Pancreas (tissue), 10 donors: Measurements from ENCODE around the gene VWA3B. TPM values are rescaled to one million over a fixed set of nuclear protein-coding genes. Genes with fewer than 3 reads are reported as not detected.
"Not testable (repeated sequence)": the region's sequence is repeated elsewhere in the genome, so short reads cannot be mapped to it uniquely, and the experiment has no call there.

Source experiments
- ATAC-seq, 4 donors: fragments of 200-7000 bp; cut with Tn5 transposase; one replicate each; pipeline versions ENCODE4 v1.8.0 to v1.9.1; 2020; ENCODE audit warnings: mild to moderate bottlenecking in 4 of 4, moderate library complexity in 4 of 4
- DNase-seq, 6 donors: peaks; one replicate each; pipeline ENCODE4 v3.0.0-alpha.2; 2020
- FAIRE-seq: peaks from 2 replicates; lab custom pipeline; 2012; peaks lifted over from hg19 to GRCh38; lab: Jason Lieb, UNC
- H3K27ac ChIP-seq, 4 donors: fragments of 200-600 bp; sonication (generic); 1 replicate in 3 of 4; 2 replicates in 1 of 4; pipeline versions ENCODE4 v1.5.0 to v1.8.0; 2020
- H3K27me3 ChIP-seq, 4 donors: fragments of 200-600 bp; one replicate each; pipeline ENCODE4 v1.8.0; 2021
- H3K36me3 ChIP-seq, 3 donors: fragments of 200-600 bp; sonication (generic) in 1 of 3; one replicate each; pipeline versions ENCODE4 v1.5.0 to v1.8.0; 2020 to 2021
- H3K4me1 ChIP-seq, 3 donors: fragments of 200-600 bp; one replicate each; pipeline ENCODE4 v1.8.0; 2021
- H3K4me3 ChIP-seq, 4 donors: fragments of 200-600 bp; sonication (generic) in 2 of 4; one replicate each; pipeline versions ENCODE4 v1.5.0 to v1.8.0; 2020 to 2021
- H3K9me3 ChIP-seq, 4 donors: fragments of 200-600 bp; one replicate each; pipeline ENCODE4 v1.8.0; 2021
- WGBS, 2 donors: extraction: QIAGEN DNeasy Blood & Tissue Kit; methylation state at CpG; one replicate each; pipeline ENCODE4 v1.1.7; 2013; 5-methylcytosine and 5-hydroxymethylcytosine counted together
- intact Hi-C, 3 donors: fragments of 100-400 bp; cut with DNase I; formaldehyde crosslinking; loops; one replicate each; pipeline versions ENCODE4 v1.11.1 to v1.14.2; 2022
- polyA plus RNA-seq, 2 donors: library from polyadenylated mRNA; stranded (reverse); fragments of 200-250 nt; gene quantifications; one replicate each; pipeline ENCODE4 v1.2.3, GENCODE V29; 2013
- total RNA-seq, 6 donors: library from RNA; stranded (reverse); fragmentation: NEBNext Ultra II Directional in 4 of 6; extraction: Animal tissue kit (Norgen Biotek cat#: 25700) in 4 of 6; gene quantifications; one replicate each; pipeline versions ENCODE4 v1.2.1 to v1.2.4, GENCODE V29; 2021 to 2023
- TF ChIP-seq, protein P1 (sequence below), 4 donors: fragments of 200-600 bp; sonication (generic) in 3 of 4; IDR thresholded peaks; one replicate each; pipeline versions ENCODE4 v1.5.0 to v1.8.0; 2021; ENCODE audit warnings: antibody characterized with exemption in 4 of 4
- donor health status: healthy with polysubstance abuse.
- donor health status: DM: no; HTN: no; CAD: no; lungs with moderate emphysema.
- donor health status: DM: no; HTN: no; CAD: no.
- donor health status: control.
- donor health status: control.
- donor health status: Bipolar disorder and iron deficiency.
- donor health status: DM: yes; HTN: yes; CAD: no.
- donor health status: DM: no; HTN: no; CAD: no.
- donor health status: DM: no; HTN: no; CAD: no.
- donor health status: DM: yes; HTN: yes; CAD: no.

The VWA3B gene
- total and polyA plus RNA-seq, 8 donors: 0.04 to 0.24 (median 0.07) TPM; not detected in 5

GRCh38 chr2:98313492-98314250 lies 226.7 kb downstream of the VWA3B start:
- ATAC-seq (no peak), DNase-seq (no peak), FAIRE-seq (no peak)
- Histone ChIP-seq H3K4me3 (no peak overlapping the region), H3K9me3 (no peaks in the 10 kb centered on the region), H3K4me1 (no peaks in the 10 kb centered on the region), H3K27ac (no peak overlapping the region), H3K36me3 (no peaks in the 10 kb centered on the region), H3K27me3 (no peaks in the 10 kb centered on the region)
- intact Hi-C loops: no loop called here
- WGBS, 2 donors: 74 to 81% methylated on average over 8 of the region's 8 CpGs
- TF ChIP-seq, protein P1, sequence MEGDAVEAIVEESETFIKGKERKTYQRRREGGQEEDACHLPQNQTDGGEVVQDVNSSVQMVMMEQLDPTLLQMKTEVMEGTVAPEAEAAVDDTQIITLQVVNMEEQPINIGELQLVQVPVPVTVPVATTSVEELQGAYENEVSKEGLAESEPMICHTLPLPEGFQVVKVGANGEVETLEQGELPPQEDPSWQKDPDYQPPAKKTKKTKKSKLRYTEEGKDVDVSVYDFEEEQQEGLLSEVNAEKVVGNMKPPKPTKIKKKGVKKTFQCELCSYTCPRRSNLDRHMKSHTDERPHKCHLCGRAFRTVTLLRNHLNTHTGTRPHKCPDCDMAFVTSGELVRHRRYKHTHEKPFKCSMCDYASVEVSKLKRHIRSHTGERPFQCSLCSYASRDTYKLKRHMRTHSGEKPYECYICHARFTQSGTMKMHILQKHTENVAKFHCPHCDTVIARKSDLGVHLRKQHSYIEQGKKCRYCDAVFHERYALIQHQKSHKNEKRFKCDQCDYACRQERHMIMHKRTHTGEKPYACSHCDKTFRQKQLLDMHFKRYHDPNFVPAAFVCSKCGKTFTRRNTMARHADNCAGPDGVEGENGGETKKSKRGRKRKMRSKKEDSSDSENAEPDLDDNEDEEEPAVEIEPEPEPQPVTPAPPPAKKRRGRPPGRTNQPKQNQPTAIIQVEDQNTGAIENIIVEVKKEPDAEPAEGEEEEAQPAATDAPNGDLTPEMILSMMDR (IDR thresholded peaks at IDR 0.05): no peak

GRCh38 chr2:98314251-98314650 lies 227.3 kb downstream of the VWA3B start:
- TF ChIP-seq, protein P1 (IDR thresholded peaks at IDR 0.05): no peak
- Histone ChIP-seq H3K9me3 (no peaks in the 10 kb centered on the region), H3K4me1 (no peaks in the 10 kb centered on the region), H3K36me3 (no peaks in the 10 kb centered on the region), H3K4me3 (no peak overlapping the region), H3K27me3 (no peaks in the 10 kb centered on the region), H3K27ac (no peak overlapping the region)
- intact Hi-C loops: no loop called here
- FAIRE-seq (no peak), DNase-seq (no peak), ATAC-seq (no peak)
- WGBS, 2 donors: 73 to 75% methylated on average over 4 of the region's 4 CpGs

GRCh38 chr2:98315957-98316356 lies 229.0 kb downstream of the VWA3B start:
- no peaks in the 10 kb centered on the region for H3K27me3 ChIP-seq
- FAIRE-seq (no peak), DNase-seq (no peak), ATAC-seq (no peak)
- H3K27ac ChIP-seq: no peak overlapping the region
- intact Hi-C loops: no loop called here
- WGBS, 2 donors: 75 to 82% methylated on average over 2 of the region's 2 CpGs
- H3K4me3 ChIP-seq: no peak overlapping the region
- no peaks in the 10 kb centered on the region for H3K4me1 ChIP-seq
- TF ChIP-seq, protein P1 (IDR thresholded peaks at IDR 0.05): no peak
- H3K9me3 ChIP-seq: no peaks in the 10 kb centered on the region
- H3K36me3 ChIP-seq: no peaks in the 10 kb centered on the region

- Histone ChIP-seq H3K27me3 (no peaks in the 10 kb centered on the region), H3K4me3 (no peak overlapping the region), H3K27ac (no peak overlapping the region), H3K9me3 (no peaks in the 10 kb centered on the region), H3K4me1 (no peaks in the 10 kb centered on the region), H3K36me3 (no peaks in the 10 kb centered on the region)
- FAIRE-seq (no peak), DNase-seq (no peak), ATAC-seq (no peak)
- intact Hi-C loops: no loop called here
- WGBS, 2 donors: 25 to 29% methylated on average over 3 of the region's 3 CpGs
- TF ChIP-seq, protein P1 (IDR thresholded peaks at IDR 0.05): no peak
These were observed 230.2 kb downstream of the VWA3B start for GRCh38 chr2:98317214-98317613.

DNA sequence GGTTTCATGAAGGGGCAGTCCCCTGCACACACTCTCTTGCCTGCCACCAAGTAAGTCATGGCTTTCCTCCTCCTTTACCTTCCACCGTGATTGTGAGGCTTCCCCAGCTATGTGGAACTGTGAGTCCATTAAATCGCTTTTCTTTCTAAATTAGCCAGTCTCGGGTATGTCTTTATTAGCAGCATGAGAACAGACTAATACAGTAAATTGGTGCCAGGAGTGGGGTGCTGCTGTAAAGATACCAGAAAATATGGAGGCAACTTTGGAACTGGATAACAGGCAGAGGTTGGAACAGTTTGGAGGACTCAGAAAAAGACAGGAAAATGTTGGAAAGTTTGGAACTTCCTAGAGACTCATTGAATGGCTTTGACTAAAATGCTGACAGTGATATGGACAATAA lies 233.2 kb downstream of the VWA3B start:
- H3K4me1 ChIP-seq, FAIRE-seq, H3K9me3 ChIP-seq, H3K27me3 ChIP-seq, intact Hi-C loops, H3K4me3 ChIP-seq, ATAC-seq, H3K36me3 ChIP-seq, DNase-seq, H3K27ac ChIP-seq: not testable (repeated sequence)
- WGBS, 2 donors: 71 to 80% methylated on average over 3 of the region's 3 CpGs
